ENCODE results near the gene EPHA1. TPM values are rescaled to one million over a fixed set of nuclear protein-coding genes. Genes with fewer than 3 reads are reported as not detected.
A peak's percentile ranks its signal among the peaks of the same experiment; 100 is the strongest.

EPHA1 gene
- total RNA-seq, 5 donors from 2014 or later (not counting 1 experiment from before 2014, with no cell fraction given): 23.8 to 49.8 (median 43.5) TPM

DNA sequence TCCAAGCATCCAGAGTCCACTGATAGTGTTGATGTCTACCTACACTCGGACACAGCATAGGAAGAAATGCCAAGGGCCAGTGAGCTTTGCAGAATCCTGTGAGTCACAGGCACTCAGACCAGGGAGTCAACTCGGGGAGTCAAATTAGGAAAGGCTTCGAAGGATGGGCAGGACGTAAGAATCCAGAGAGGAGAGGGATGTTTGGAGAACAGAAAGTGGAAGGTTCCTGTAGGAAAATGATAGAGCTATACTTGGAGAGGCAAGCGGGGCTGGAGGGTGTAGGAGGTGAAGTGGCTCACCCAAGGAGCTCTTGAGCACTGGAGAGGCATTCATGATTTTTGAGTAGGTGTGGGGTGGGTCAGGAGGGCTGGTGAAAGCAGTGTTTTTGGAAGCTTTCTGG, 24.5 kb downstream of the EPHA1 start:
- Histone ChIP-seq H3K36me3 (ENCODE audit: control insufficient read depth in 2 of 2, extremely low read depth in 1 of 2, insufficient read depth in 1 of 2, low read length in 1 of 2) (peaks cover 2 to 27% of the 10 kb centered on the region in 2 donors), H3K4me1 (ENCODE audit: control insufficient read depth in 1 of 2, extremely low read depth in 1 of 2, insufficient read depth in 2 of 2, low read length in 2 of 2) (peaks cover 21 to 83% of the 10 kb centered on the region in 2 experiments), H3K9me3 (no peaks in the 10 kb centered on the region), H3K27me3 (replicated peaks in 1 of 2; ENCODE audit: control insufficient read depth in 2 of 2, extremely low read depth in 1 of 2, insufficient read depth in 2 of 2, low read length in 1 of 2) (no peaks in the 10 kb centered on the region), H3K27ac (ENCODE audit: low read length) (peak overlapping the region; percentile 81), H3K4me3 (ENCODE audit: control insufficient read depth in 1 of 2, extremely low read depth in 1 of 2, low read length in 1 of 2) (no peak overlapping the region)
- ChIA-PET POLR2A (interaction anchor here (0.6 to 1.0 kb wide), 4 partner anchors 9 to 1735 kb away, joined by 3 to 7 read pairs (median 4); no protein-coding TSS in a partner anchor), CTCF (interaction anchor here (0.6 to 1.4 kb wide), 9 partner anchors 9 to 141 kb away, joined by 3 to 8 read pairs (median 4); partner anchors contain the start of gene EPHA1 (in 1 of the 2))
- DNase-seq (no peak), ATAC-seq (replicated peaks in 1 of 4) (no peak)
- Mint-ChIP-seq H3K36me3 (peaks cover 3% of the 10 kb centered on the region), H3K9me3 (no peaks in the 10 kb centered on the region), H3K27me3 (no peaks in the 10 kb centered on the region), H3K4me1 (peaks cover 12 to 16% (median 15%) of the 10 kb centered on the region in 3 donors), H3K27ac (no peak overlapping the region), H3K4me3 (no peak overlapping the region)
- 89% methylated on average over 4 of the region's 5 CpGs for WGBS (ENCODE audit: insufficient coverage)

- ChIA-PET POLR2A (no interaction called here), CTCF (interaction anchor here in 1 of 2 donors (1.3 to 1.4 kb wide), 2 partner anchors 8 to 24 kb away, joined by 6 to 8 read pairs; partner anchors contain the start of gene EPHA1)
- H3K27ac ChIP-seq (ENCODE audit: low read length): peak overlapping the region; percentile 81
- no peaks in the 10 kb centered on the region for H3K27me3 Mint-ChIP-seq
- no peaks in the 10 kb centered on the region for H3K9me3 Mint-ChIP-seq
- no peaks in the 10 kb centered on the region for H3K9me3 ChIP-seq
- no peak for ATAC-seq (replicated peaks in 1 of 4)
- H3K36me3 ChIP-seq (ENCODE audit: control insufficient read depth in 2 of 2, extremely low read depth in 1 of 2, insufficient read depth in 1 of 2, low read length in 1 of 2): peaks cover 2 to 21% of the 10 kb centered on the region in 2 donors
- H3K36me3 Mint-ChIP-seq: no peaks in the 10 kb centered on the region
- no peaks in the 10 kb centered on the region for H3K27me3 ChIP-seq (replicated peaks in 1 of 2; ENCODE audit: control insufficient read depth in 2 of 2, extremely low read depth in 1 of 2, insufficient read depth in 2 of 2, low read length in 1 of 2)
- H3K4me1 ChIP-seq (ENCODE audit: control insufficient read depth in 1 of 2, extremely low read depth in 1 of 2, insufficient read depth in 2 of 2, low read length in 2 of 2): peaks cover 21 to 83% of the 10 kb centered on the region in 2 experiments
- no peak for DNase-seq
- peak overlapping the region in 1 of 2 donors; percentile 2 for H3K4me3 ChIP-seq (ENCODE audit: control insufficient read depth in 1 of 2, extremely low read depth in 1 of 2, low read length in 1 of 2)
- H3K4me3 Mint-ChIP-seq: peak overlapping the region in 1 of 3 donors; percentile 14
- H3K27ac Mint-ChIP-seq: no peak overlapping the region
- no CpG with 5 or more reads among the region's 1 CpG for WGBS (ENCODE audit: insufficient coverage)
- H3K4me1 Mint-ChIP-seq: peaks cover 15 to 19% (median 18%) of the 10 kb centered on the region in 3 donors
These were observed 25.1 kb downstream of the EPHA1 start for GRCh38 chr7:143383642-143383957.

- peaks cover 0 to 16% of the 10 kb centered on the region in 2 donors for H3K36me3 ChIP-seq (ENCODE audit: control insufficient read depth in 2 of 2, extremely low read depth in 1 of 2, insufficient read depth in 1 of 2, low read length in 1 of 2)
- Mint-ChIP-seq H3K27me3 (no peaks in the 10 kb centered on the region), H3K27ac (peak overlapping the region in 1 of 2 donors; percentile 82), H3K4me1 (peaks cover 21 to 24% (median 23%) of the 10 kb centered on the region in 3 donors), H3K36me3 (no peaks in the 10 kb centered on the region), H3K4me3 (peak overlapping the region in 2 of 3 donors; percentile 73 to 77), H3K9me3 (no peaks in the 10 kb centered on the region)
- peaks cover 21 to 84% of the 10 kb centered on the region in 2 experiments for H3K4me1 ChIP-seq (ENCODE audit: control insufficient read depth in 1 of 2, extremely low read depth in 1 of 2, insufficient read depth in 2 of 2, low read length in 2 of 2)
- peak overlapping the region; percentile 15 to 100 for H3K4me3 ChIP-seq (ENCODE audit: control insufficient read depth in 1 of 2, extremely low read depth in 1 of 2, low read length in 1 of 2)
- peak overlapping the region; percentile 81 for H3K27ac ChIP-seq (ENCODE audit: low read length)
- ChIA-PET POLR2A (no interaction called here), CTCF (interaction anchor here (0.8 to 1.4 kb wide), 3 partner anchors 8 to 26 kb away, joined by 4 to 8 read pairs (median 6); partner anchors contain the start of gene EPHA1 (in 2 of the 2))
- WGBS (ENCODE audit: insufficient coverage): 80% methylated on average over 15 of the region's 15 CpGs
- ATAC-seq (replicated peaks in 1 of 4): no peak
- no peaks in the 10 kb centered on the region for H3K9me3 ChIP-seq
- DNase-seq: no peak
- H3K27me3 ChIP-seq (replicated peaks in 1 of 2; ENCODE audit: control insufficient read depth in 2 of 2, extremely low read depth in 1 of 2, insufficient read depth in 2 of 2, low read length in 1 of 2): no peaks in the 10 kb centered on the region
These were observed 25.6 kb downstream of the EPHA1 start for GRCh38 chr7:143382791-143383641.

GRCh38 chr7:143382126-143382790, 26.4 kb downstream of the EPHA1 start:
- Mint-ChIP-seq H3K4me1 (peaks cover 24 to 25% (median 24%) of the 10 kb centered on the region in 3 donors), H3K27me3 (no peaks in the 10 kb centered on the region), H3K9me3 (no peaks in the 10 kb centered on the region), H3K27ac (peak overlapping the region in 1 of 2 donors; percentile 82), H3K4me3 (peak overlapping the region in 2 of 3 donors; percentile 73 to 77), H3K36me3 (no peaks in the 10 kb centered on the region)
- DNase-seq (no peak), ATAC-seq (replicated peaks in 1 of 4) (no peak)
- H3K27me3 ChIP-seq (replicated peaks in 1 of 2; ENCODE audit: control insufficient read depth in 2 of 2, extremely low read depth in 1 of 2, insufficient read depth in 2 of 2, low read length in 1 of 2): no peaks in the 10 kb centered on the region
- H3K27ac ChIP-seq (ENCODE audit: low read length): peak overlapping the region; percentile 81
- H3K9me3 ChIP-seq: no peaks in the 10 kb centered on the region
- peaks cover 0 to 8% of the 10 kb centered on the region in 2 donors for H3K36me3 ChIP-seq (ENCODE audit: control insufficient read depth in 2 of 2, extremely low read depth in 1 of 2, insufficient read depth in 1 of 2, low read length in 1 of 2)
- ChIA-PET POLR2A (interaction anchor here in 1 of 2 donors (0.6 kb wide), 1 partner anchor 598 kb away, joined by 3 read pairs; no protein-coding TSS in a partner anchor), CTCF (interaction anchor here in 1 of 2 donors (0.6 to 2.7 kb wide), 3 partner anchors 26 to 135 kb away, joined by 4 to 9 read pairs (median 8); partner anchors contain the start of gene EPHA1)
- H3K4me1 ChIP-seq (ENCODE audit: control insufficient read depth in 1 of 2, extremely low read depth in 1 of 2, insufficient read depth in 2 of 2, low read length in 2 of 2): peaks cover 21 to 84% of the 10 kb centered on the region in 2 experiments
- peak overlapping the region; percentile 52 to 100 for H3K4me3 ChIP-seq (ENCODE audit: control insufficient read depth in 1 of 2, extremely low read depth in 1 of 2, low read length in 1 of 2)
- WGBS (ENCODE audit: insufficient coverage): 67% methylated on average over 1 of the region's 21 CpGs

GRCh38 chr7:143381427-143382125, 27.1 kb downstream of the EPHA1 start:
- H3K36me3 Mint-ChIP-seq: no peaks in the 10 kb centered on the region
- Histone ChIP-seq H3K27ac (ENCODE audit: low read length) (peak overlapping the region; percentile 81), H3K36me3 (ENCODE audit: control insufficient read depth in 2 of 2, extremely low read depth in 1 of 2, insufficient read depth in 1 of 2, low read length in 1 of 2) (peaks cover 0 to 5% of the 10 kb centered on the region in 2 donors), H3K9me3 (no peaks in the 10 kb centered on the region), H3K4me3 (ENCODE audit: control insufficient read depth in 1 of 2, extremely low read depth in 1 of 2, low read length in 1 of 2) (peak overlapping the region; percentile 52 to 100), H3K27me3 (replicated peaks in 1 of 2; ENCODE audit: control insufficient read depth in 2 of 2, extremely low read depth in 1 of 2, insufficient read depth in 2 of 2, low read length in 1 of 2) (no peaks in the 10 kb centered on the region), H3K4me1 (ENCODE audit: control insufficient read depth in 1 of 2, extremely low read depth in 1 of 2, insufficient read depth in 2 of 2, low read length in 2 of 2) (peaks cover 18 to 84% of the 10 kb centered on the region in 2 experiments)
- DNase-seq (peak in 3 of 35 experiments; percentile 20 to 42 (median 42)), ATAC-seq (replicated peaks in 1 of 4) (peak; percentile 1 to 6 (median 2))
- CTCF ChIA-PET: interaction anchor here in 1 of 2 donors (0.6 to 2.7 kb wide), 2 partner anchors 33 to 134 kb away, joined by 8 to 9 read pairs; no protein-coding TSS in a partner anchor
- H3K4me3 Mint-ChIP-seq: peak overlapping the region in 2 of 3 donors; percentile 73 to 77
- H3K4me1 Mint-ChIP-seq: peaks cover 31 to 32% (median 31%) of the 10 kb centered on the region in 3 donors
- H3K27ac Mint-ChIP-seq: peak overlapping the region in 1 of 2 donors; percentile 82
- 1% methylated on average over 54 of the region's 64 CpGs for WGBS (ENCODE audit: insufficient coverage)
- POLR2A ChIA-PET: interaction anchor here (0.5 to 0.6 kb wide), 2 partner anchors 49 to 597 kb away, joined by 3 read pairs; no protein-coding TSS in a partner anchor
- no peaks in the 10 kb centered on the region for H3K27me3 Mint-ChIP-seq
- no peaks in the 10 kb centered on the region for H3K9me3 Mint-ChIP-seq

All from T-cell (primary cell).